ENCODE data around the gene MYO5B.

DNA sequence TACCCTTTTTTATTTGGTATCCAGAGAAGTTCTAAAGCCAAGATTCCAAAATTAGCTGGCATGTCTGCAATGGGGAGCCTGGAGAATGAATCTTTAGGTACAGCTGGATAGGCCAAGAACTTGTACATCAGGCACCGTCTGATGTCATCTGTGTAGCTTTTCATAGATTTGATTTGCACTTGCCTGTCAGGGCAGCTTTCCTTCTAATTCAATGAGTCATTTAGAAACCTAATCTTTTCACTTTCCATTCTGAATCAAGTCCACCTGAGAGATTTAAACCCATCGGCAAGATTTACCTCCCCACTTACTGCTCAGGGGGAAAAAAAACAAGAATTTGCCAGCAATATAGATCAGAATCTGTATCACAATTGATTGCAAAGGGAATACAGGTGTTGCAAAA, 320.7 kb downstream of the MYO5B start:
- TF ChIP-seq, protein P1, sequence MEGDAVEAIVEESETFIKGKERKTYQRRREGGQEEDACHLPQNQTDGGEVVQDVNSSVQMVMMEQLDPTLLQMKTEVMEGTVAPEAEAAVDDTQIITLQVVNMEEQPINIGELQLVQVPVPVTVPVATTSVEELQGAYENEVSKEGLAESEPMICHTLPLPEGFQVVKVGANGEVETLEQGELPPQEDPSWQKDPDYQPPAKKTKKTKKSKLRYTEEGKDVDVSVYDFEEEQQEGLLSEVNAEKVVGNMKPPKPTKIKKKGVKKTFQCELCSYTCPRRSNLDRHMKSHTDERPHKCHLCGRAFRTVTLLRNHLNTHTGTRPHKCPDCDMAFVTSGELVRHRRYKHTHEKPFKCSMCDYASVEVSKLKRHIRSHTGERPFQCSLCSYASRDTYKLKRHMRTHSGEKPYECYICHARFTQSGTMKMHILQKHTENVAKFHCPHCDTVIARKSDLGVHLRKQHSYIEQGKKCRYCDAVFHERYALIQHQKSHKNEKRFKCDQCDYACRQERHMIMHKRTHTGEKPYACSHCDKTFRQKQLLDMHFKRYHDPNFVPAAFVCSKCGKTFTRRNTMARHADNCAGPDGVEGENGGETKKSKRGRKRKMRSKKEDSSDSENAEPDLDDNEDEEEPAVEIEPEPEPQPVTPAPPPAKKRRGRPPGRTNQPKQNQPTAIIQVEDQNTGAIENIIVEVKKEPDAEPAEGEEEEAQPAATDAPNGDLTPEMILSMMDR (conservative IDR thresholded peaks at IDR 0.05), result no peak
- TF ChIP-seq ZFX (IDR thresholded peaks at IDR 0.05), result no peak
